ENCODE measurements around the gene DACT2.
"Not testable (repeated sequence)": the region's sequence is repeated elsewhere in the genome, so short reads cannot be mapped to it uniquely, and the experiment has no call there.

Gene DACT2, protein sequence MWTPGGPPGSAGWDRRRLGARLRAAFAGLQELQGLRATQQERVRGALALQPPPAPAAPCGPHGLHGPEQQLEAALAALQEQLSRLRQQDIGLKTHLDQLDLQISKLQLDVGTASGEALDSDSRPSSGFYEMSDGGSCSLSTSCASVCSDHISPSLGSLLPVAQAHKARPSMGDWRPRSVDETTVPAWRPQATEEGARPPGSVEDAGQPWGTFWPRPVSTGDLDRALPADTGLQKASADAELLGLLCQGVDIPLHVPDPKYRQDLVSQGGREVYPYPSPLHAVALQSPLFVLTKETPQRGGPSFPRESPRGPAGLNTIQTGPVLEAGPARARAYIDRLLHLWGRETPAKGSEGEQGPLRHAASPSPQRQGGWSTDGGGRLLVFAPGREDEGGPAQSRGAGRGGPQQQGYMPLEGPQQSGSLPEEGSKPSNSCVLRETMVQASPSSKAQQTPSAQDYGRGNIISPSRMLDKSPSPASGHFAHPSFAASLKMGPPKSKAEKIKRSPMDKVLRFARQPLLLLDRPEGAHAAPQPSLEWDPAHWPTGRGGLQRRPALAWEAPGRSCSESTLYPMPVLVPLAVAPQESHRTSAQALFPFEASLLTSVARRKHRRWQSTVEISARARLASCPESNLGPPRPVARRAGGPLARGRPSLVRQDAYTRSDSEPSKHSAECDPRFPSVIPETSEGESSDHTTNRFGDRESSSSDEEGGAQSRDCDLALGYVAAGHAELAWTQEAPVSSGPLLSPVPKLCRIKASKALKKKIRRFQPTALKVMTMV

DNA sequence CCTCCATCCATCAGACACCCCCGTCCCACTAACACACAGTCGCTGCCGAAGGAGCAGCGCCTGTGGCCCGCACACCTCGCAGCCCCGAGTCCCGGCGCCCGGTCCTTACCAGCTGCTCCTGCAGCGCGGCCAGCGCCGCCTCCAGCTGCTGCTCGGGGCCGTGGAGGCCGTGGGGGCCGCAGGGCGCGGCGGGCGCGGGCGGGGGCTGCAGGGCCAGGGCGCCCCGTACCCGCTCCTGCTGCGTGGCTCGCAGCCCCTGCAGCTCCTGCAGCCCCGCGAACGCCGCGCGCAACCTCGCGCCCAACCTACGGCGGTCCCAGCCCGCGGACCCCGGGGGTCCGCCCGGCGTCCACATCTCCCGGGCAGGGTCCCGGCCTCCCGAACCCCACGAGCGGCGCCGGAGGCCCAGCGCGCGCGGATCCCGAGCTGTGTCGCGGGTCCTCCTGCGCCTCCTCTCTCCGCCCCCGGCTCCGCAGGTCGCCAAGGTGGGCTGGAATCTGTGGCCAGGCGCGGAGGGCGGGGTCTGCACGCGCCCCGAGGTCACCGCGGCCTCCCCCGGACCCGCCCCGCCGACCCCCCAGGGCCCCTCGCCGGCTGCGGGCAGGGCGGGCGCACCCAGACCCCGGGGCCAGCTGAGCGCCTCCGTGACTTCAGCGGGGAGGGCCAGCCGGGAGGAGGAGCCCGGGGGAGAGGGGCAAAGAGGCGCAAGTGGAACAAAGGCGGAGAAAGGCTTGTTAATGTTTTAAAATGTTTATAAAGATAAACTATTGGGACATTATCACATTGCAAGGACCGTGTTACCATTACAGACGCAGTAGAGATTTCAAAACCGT lies at the start of gene DACT2:
Gene DACT2, minus strand, starts transcription at position 499 of the 833 bp plus-strand sequence. Its CDS starts 144 bp downstream, at position 355.
- DNase-seq (ENCODE audit: low read depth), result no peak

DNA sequence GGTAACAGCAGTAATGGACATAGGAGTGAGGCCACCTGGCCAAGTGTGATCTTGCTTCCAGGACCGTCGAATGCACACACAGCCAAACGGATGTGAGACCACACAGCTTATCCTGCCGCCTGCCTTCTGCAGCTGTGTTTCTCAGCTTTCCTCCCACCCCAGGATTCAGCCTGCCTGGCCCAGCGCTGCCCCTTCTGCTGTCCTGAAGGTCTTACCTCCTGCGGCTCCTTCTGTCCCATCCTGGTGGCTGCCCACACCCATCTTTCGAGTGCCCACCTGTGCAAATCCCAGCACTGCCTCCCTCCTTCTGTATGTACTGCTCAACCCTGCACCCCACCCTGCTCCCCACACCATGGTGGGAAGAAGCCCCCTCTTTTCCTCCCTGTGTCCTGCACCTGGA lies 49.4 kb upstream of the DACT2 start:
- DNase-seq (ENCODE audit: low read depth), result no peak

DNA sequence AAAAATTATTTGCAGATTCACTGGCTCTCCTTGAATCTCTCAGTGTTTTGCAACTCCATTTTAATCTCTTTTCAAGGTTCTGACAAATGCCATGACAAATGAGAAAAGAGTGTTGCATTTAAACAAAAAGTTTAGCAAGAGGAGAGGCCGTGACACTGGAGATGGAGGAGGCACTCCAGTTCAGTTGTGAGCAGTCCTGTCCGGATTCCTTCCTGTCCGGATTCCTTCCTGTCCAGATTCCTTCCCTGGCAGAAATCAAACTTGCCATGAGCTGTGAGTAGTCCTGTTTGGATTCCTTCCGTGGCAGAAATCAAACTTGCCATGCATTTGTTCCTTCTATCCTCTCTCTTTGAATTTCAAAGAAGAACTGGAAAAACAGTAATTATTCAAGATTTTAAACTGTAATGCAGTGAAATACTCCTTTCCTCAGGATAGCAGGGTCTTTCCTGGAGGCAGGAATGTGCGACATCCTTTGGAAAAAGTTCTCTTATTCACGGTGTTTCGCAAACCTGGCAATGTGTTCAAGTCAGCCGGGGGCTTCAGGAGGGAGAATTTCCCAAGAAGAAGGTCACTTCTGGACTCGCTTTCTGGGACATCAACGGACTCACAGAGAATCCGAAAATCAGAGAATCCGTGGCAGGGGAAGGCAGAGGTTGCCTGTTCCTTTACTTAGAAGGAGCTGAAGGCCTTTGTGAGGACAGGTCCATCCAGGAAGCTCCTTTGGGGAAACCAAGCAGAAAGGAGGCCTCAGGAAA lies 48.7 kb upstream of the DACT2 start:
- no peak for DNase-seq (ENCODE audit: low read depth)

DNA sequence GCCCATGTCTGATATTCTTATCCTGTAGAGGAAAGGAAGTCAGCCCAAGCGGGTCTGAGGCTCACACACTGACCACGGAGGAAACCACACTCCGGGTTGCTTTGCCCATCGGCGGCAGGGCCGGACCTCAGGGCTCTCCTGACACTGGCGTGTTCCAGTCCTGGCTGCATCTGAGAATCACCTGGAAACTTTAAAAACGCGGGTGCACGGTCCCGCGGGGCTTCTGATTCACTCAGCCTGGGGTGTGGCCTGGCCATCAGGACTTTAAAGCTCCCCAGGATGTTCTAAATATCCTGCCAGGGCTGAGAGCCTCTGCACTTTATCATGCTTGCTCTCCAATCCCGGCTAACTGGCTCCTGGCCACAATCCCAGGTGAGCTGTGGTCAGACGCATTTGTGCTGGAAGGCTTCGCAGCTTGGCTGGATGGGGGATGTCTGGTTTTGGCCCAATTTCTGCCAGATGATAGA lies 47.7 kb upstream of the DACT2 start:
- DNase-seq (ENCODE audit: low read depth), result no peak

- DNase-seq (ENCODE audit: low read depth), result no peak
These were observed 46.9 kb upstream of the DACT2 start for GRCh38 chr6:168366473-168366872.

DNA sequence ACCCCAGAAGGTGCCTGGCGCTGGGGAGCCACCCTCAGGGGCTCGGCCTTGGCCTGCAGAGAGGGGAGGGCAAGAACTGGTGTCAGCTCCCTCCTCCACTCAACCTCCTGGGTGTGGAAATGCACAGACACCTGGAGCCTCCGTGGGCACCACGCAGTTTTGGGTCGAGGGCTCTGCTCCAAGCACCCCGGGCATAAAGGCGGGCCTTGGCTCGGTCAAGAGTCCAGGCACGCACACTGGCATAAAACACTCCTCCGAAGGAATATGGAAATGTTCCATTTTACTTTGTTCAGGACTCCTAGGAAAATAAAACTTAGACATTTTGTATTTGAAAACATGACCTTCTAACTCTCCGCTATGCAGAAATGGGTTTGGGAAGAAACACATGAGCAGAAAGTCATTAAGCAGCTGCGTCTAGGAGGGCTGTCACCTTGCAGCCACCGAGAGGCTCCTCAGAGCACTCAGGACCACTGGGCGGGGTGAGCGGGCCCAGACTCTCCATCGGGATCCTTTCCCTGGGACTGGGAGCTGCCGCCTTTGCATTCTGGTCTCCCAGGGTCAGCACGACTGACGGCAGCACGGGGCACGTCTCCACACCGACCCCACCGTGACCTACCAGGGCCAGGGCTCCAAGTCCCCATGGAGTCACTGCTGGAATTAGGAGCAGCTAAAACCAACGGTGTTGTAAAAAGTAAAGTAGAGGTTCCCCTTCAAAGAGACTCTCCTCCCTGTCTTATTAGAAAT lies 46.0 kb upstream of the DACT2 start:
- DNase-seq (ENCODE audit: low read depth), result no peak

- no peak for DNase-seq (ENCODE audit: low read depth)
These were observed 45.3 kb upstream of the DACT2 start for GRCh38 chr6:168364793-168365421.

GRCh38 chr6:168363811-168364792 lies 44.5 kb upstream of the DACT2 start:
- no peak for DNase-seq (ENCODE audit: low read depth)

DNA sequence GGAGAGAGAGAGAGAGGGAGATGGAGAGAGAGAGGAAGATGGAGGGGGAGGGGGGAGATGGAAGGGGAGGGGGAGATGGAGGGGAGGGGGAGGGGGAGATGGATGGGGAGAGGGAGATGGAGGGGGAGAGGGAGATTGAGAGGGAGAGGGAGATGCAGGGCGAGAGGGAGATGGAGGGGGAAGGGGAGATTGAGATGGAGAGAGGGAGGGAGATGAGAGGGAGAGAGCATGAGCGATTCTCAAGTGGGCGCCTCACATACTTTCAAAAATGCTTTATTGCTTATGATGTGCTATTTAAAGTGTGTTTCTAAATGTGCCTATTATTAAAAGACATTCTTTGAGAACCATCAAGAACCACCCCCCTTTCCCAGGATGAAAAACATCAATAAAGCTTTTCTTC lies 43.7 kb upstream of the DACT2 start:
- no peak for DNase-seq (ENCODE audit: low read depth)

GRCh38 chr6:168362276-168362990 lies 42.9 kb upstream of the DACT2 start:
- DNase-seq (ENCODE audit: low read depth), result no peak

DNA sequence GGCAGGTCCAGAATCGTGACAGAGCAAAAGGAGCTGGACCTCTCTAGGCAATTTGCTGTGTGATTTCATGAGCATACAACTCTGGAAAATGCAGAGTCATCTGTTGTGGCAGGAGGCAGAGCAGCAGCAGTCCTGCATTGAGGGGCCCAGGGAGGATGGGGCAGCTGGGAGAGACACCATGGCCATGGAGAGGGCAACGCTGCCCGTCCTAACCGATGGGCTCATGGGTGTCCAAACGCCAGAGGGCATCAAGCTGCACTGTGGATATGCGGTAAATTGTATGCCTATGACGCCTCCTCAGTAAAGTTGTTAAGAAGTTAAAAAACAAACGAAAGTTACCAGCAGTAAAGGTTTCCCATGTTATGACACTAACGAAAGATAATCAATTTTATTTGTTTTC lies 42.2 kb upstream of the DACT2 start:
- DNase-seq (ENCODE audit: low read depth), result no peak

- DNase-seq (ENCODE audit: low read depth), result no peak
These were observed 40.2 kb upstream of the DACT2 start for GRCh38 chr6:168359794-168360193.

GRCh38 chr6:168358842-168359420 lies 39.4 kb upstream of the DACT2 start:
- no peak for DNase-seq (ENCODE audit: low read depth)

DNA sequence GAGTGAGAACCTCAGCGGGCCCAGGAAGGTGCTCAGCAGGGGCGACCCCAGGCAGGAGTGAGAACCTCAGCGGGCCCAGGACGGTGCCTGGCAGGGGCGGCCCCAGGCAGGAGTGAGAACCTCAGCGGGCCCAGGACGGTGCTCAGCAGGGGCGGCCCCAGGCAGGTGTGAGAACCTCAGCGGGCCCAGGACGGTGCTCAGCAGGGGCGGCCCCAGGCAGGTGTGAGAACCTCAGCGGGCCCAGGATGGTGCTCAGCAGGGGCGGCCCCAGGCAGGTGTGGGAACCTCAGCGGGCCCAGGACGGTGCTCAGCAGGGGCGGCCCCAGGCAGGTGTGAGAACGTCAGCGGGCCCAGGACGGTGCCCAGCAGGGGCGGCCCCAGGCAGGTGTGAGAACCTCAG lies 37.3 kb upstream of the DACT2 start:
- not testable (repeated sequence) for DNase-seq (ENCODE audit: low read depth)

GRCh38 chr6:168355716-168356522 lies 36.3 kb upstream of the DACT2 start:
- DNase-seq (ENCODE audit: low read depth), result no peak

DNA sequence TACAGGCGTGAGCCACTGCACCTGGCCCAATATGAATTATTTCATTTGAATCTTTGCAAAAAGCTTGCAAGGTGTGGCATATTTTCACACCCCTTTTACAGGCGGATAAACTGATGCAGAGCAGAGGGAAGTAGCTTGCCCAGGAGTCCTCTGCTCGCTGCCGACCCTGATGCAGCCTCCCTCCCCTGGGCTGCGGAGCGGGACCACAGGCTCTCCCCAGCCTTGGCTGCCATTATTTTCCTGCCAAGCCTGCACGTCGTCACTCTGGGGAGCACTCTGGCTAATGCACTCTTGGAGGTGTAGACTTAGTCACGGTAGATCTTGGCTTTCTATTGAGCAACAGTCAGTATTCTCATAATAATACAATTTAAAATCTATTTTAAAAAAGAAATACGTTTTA lies 34.8 kb upstream of the DACT2 start:
- no peak for DNase-seq (ENCODE audit: low read depth)

- DNase-seq (ENCODE audit: low read depth), result no peak
These were observed 33.5 kb upstream of the DACT2 start for GRCh38 chr6:168353041-168353440.
